NCI-H226 (cell line): Measurements from ENCODE around the gene CDH24.
A peak's percentile ranks its signal among the peaks of the same experiment; 100 is the strongest.

Experiments
- DNase-seq: peaks from one replicate; pipeline ENCODE4 v3.0.0-alpha.2; 2015

The CDH24 gene, protein sequence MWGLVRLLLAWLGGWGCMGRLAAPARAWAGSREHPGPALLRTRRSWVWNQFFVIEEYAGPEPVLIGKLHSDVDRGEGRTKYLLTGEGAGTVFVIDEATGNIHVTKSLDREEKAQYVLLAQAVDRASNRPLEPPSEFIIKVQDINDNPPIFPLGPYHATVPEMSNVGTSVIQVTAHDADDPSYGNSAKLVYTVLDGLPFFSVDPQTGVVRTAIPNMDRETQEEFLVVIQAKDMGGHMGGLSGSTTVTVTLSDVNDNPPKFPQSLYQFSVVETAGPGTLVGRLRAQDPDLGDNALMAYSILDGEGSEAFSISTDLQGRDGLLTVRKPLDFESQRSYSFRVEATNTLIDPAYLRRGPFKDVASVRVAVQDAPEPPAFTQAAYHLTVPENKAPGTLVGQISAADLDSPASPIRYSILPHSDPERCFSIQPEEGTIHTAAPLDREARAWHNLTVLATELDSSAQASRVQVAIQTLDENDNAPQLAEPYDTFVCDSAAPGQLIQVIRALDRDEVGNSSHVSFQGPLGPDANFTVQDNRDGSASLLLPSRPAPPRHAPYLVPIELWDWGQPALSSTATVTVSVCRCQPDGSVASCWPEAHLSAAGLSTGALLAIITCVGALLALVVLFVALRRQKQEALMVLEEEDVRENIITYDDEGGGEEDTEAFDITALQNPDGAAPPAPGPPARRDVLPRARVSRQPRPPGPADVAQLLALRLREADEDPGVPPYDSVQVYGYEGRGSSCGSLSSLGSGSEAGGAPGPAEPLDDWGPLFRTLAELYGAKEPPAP

DNA sequence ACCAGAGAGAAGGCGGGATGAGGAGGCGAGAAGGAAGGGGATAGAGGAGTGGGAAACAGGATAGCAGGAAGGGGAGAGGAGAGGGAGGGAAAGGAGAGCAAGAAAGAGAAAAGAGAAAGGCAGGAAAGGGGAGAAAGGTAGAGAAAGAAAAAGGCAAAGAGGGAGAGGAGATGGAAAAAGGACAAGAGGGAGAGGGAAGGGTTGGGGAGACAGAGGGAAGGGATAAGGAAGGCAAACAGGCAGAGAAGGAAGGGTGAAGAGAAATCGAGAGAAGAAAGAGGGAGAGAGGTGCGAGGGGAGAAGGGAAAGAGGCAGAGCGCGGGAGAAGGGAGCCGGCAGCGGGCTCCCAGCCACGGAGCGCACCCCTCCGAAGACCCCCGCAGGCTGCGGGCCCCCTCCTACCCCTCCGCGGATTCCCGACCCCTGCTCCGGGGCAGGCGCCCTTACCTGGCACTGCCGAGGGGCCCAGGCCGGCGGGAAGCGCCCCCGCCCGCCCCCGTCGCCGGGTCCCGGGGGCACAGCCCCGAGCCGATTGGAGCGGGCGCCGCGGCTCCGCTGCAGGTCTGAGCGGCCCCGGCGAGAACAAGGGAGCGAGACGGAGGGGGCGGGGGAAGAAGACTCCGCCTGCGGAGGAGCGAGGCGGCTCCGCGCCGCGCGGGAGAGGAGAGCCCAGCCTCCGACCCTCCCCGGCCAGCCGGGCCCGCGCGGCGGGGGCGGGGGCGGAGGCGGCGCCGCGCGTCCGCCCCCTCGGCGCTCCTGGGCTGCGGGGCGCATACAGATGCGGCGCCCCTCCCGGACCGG is at the start of gene CDH24:
TSS of gene CDH24 (minus strand) at position 565 of the 801 bp plus-strand sequence. CDS start 1,787 bp downstream, outside the sequence.
- peak; percentile 77 for DNase-seq

GRCh38 chr14:23106747-23107045 is 49.4 kb upstream of the CDH24 start:
- no peak for DNase-seq

DNA sequence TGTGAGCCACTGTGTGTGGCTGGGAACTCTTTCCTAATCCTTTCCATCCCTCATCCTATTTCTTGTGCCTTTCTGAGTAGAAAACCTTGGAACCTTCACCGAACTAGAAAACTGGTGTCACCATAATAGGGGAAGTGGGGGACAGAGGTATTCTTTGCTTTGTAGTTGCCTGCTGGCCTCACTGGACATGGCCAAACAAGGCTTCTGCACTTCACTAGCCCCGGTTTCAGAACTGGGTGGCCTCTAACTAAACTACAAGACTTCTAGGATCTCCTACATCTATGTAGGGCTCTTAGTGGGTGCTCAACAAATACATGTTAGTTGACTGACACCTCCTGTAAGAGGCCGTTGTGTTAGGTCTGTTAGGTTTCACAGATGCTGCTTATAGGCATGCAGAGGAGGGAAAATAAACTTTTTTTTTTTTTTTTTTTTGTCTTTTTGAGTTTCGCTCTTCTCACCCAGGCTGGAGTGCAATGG is 48.1 kb upstream of the CDH24 start:
- DNase-seq = no peak

DNA sequence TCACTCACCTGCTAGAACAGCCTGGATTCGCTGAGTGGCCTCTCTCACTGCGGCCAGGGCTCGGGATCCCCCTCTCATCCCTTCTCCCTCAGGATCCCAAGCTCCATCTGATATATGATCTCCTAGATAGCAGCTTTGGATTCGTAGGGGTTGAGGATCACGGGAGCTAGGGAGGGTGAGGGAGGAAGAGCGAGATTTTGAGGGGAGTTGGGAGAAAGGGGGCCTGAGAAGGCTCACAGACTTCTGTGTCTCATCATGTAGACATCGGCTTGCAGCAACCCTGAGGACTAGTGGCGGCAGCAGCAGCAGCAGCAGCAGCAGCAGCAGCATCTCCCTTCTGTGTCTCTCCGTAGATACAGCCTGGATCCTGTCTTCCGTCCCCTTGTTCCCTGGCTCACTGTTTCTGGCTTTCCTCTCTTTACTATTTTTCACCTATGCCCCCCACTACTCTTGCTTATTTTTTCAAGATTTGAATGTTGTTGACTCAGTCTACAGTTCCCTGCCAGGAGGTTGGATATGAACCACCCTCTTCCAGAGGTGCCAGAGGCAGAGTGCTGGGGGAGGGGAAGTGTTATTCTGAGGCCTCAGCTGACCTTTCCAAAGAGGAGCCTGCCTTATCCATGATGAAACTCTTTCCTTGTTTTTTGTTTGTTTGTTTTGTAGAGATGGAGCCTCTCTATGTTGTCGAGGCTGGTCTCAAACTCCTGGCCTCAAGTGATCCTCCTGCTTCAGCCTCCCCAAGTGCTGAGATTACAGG is 47.4 kb upstream of the CDH24 start, which contains the start of gene CIROP:
TSS of gene CIROP (minus strand) at position 399 of the 757 bp plus-strand sequence. CDS start at position 330, 69 bp downstream.
- DNase-seq = no peak

DNA sequence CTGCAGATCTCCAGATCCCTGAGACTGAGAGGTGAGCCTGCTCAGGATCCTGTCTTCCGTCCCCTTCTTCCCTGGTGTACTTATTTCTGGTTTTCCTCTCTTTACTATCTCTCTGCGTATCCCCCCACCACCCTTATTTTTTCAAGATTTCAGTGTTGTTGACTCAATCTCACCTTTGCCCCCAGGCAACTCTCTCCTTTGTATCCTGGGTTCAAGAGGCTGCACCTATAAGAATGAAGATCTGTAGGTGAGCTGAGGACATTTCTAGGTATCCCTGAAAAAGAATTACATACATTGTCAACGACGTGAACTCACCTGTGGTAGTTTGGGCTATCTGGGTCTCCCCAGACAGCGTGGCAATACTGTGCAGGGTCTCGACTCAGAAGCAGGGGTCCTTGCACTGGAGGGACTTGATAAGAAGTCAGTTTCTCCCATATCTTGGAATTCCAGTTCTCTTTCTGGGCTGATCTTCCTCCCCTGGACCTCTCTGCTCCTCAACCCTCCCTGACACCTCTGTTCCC is 46.8 kb upstream of the CDH24 start:
- no peak for DNase-seq

DNA sequence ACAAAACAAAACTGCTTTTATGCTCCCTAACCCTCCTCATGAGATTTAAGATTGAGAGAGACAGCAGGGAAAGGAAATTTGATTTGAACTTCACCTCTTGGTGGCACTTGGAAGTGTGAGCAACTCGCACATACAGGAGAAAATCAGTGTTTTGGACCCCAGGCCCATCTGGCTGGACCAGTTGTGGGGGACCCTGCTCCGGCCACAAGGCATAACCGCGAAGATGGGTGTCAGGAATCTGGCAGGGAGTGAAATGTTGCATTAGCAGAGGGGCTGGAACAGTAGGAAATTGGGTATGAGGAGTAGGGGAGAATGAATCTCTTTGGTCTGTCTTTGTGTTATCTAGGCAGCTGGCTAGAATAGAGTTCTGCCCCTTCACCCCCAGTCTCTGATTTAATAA is 46.3 kb upstream of the CDH24 start:
- no peak for DNase-seq

- no peak for DNase-seq
Observed at GRCh38 chr14:23102801-23103200, 45.5 kb upstream of the CDH24 start.

DNA sequence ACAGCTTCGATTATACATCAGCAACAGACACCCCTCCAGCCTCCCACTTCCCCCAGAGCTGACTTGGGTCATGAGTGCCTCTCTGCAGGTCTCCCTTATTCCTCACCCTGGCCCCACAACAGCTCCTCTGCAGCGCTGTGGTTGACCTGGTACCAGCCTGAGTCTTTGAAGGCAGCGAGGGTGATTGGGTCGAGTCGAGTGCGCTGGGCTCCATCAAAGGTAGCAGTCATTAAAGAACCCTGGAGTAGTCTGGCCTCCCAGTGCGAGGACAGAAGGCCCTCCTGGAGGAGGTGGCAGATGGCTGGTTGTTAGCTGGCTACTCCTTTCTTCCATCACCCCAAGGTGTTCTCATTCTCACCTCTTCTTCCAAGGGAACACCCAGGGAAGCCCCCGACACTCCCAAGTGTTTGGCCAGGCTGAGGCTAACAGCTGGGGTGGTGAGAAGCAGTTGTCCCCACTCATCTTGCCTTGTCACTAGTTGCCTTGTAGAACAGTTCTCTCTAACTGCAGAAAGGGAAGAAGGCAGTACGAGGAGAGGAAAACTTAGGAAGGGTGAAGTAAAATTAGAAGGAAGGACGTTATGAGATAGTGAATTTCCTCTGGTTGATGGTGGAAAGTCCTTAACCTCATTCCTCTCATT is 44.8 kb upstream of the CDH24 start:
- DNase-seq = no peak

- no peak for DNase-seq
Observed at GRCh38 chr14:23101213-23101970, 44.1 kb upstream of the CDH24 start.

DNA sequence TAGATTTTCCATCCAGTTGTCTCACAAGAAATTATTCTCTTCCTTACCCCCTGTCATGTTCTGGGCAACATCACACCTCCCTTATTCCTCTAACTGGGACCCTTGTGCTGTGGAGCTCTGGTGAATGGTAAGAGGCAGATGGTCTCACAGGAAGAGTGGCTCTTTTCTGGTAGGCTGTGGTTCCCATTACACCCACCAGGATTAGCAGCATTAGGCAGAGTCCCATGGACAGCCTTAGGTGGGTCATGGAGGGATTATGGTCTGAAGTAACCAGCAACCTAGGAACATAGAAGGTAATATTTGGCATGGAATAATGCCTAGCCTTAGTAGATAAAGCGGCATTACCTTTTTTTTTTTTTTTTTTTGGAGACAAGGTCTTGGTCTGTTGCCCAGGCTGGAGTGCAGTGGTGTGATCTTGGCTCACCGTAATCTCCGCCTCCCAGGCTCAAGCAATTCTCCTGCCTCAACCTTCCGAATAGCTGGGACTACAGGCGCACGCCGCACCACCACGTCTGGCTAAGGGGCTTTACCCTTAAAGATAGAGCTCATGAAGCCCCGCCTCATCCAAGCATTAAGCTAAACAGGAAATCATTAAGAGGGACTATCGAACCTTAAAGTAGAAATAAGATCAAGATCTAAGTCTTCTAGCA is 42.0 kb upstream of the CDH24 start:
- DNase-seq = no peak

- DNase-seq = no peak
Observed at GRCh38 chr14:23097786-23098185, 40.5 kb upstream of the CDH24 start.

- peak; percentile 96 for DNase-seq
Observed at GRCh38 chr14:23095196-23096108, 38.1 kb upstream of the CDH24 start, which contains the start of gene C14orf119. TSS of gene C14orf119 (plus strand) at chr14:23095505. CDS start at chr14:23097659, 2,154 bp downstream.

- peak; percentile 70 for DNase-seq
Observed at GRCh38 chr14:23094666-23095195, 37.4 kb upstream of the CDH24 start, which contains the start of gene ACIN1. TSS of gene ACIN1 (minus strand) at chr14:23095136. CDS start at chr14:23095112, 24 bp downstream.

DNA sequence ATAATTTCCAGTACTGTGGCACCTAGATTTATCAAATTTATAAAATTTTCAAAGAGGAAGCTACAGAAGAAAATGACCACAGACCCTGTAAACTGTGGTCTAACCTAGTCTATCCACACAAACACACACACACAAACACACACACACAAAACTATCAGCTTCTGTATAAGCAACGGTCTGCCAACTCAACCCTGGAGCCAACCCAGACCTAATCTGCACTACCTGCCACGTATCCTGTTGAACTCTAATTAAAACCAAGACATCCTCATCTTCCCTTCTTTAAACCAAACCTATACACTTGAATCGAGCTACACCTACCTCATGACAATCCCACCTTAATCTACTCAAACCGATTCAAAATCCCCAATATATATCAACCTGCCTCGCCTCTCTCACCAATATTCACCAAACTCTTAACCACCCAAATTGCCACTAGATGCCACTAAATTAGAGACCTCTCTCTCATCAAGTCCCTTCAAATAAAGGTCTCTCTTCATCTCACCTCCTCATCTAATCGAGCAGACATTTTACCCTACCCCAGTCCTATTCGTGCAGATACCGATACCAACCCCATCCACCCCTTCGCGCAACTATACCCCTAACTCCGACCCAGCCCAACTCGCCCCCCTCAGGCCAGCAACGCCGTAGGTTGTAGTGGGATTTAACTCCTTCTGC is 36.8 kb upstream of the CDH24 start:
- DNase-seq = no peak

DNA sequence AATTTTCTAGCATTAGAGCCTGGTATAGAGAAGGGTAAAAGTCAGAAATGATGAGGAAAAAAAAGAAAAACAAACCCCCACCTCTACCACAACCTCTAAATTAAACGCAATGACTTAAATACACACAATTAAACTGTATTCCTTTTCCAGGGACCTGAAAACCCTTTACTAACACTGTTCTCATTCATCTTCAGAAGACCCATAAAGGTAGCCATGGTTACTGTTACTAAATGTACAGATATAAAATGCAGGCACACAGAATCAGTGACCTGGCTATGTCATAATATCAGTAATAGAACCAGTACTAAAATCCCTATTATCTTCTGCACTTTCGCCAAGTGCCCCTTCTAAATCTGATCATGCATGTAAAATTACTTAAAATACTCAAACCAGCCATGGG is 36.2 kb upstream of the CDH24 start:
- no peak for DNase-seq

GRCh38 chr14:23093104-23093503 is 35.8 kb upstream of the CDH24 start:
- no peak for DNase-seq

DNA sequence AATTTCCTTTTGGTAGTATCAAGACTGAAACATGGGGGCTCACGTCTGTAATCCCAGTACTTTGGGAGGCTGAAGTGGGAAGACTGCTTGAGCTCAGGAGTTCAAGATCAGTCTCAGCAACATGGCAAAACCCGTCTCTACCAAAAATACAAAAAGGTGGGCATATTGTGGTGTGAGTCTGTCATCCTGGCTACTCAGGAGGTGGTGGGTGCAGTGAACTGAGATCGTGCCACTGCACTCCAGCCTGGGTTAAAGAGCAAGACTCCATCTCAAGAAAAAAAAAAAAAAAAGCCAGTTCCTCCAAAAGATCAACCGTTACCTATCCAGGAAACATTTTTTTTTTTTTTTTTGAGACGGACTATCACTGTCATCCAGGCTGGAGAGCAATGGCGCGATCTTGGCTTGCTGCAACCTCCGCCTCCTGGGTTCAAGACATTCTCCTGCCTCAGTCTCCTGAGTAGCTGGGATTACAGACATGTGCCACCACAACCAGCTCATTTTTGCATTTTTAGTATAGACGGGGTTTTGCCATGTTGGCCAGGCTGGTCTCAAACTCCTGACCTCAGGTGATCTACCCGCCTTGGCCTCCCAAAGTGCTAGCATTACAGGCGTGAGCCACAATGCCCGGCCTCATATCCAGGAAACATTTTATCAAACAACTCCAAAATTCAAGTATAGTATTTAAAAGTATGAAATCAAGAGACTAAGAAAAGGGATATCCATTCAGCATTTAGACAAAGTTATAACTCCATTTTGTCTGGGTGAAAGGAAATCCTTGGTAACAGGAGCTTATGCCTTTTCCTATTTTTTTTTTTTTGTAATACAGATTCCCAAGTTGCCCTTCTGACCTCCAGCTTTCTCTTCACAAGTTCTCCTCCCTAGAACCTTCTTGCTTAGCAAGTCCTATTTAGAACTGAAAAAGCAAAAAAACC is 34.2 kb upstream of the CDH24 start:
- DNase-seq = no peak
